Endothelial cell of umbilical vein (primary cell): ENCODE measurements around the gene SDC1. TPM values are rescaled to one million over a fixed set of nuclear protein-coding genes. Genes with fewer than 3 reads are reported as not detected.

ENCODE experiments used
- BruUV-seq: library from RNA; stranded (reverse); fragments of 400-500 nt; replicated peaks from 2 replicates; lab custom pipeline; 2021; lab: Mats Ljungman, UMichigan
- CTCF ChIA-PET: fragments of 300-600, 350-600 bp; sonication (Branson Sonifier 250); formaldehyde crosslinking; loops from one replicate; lab custom pipeline; 2021; ENCODE audit warnings: antibody characterized with exemption, inconsistent platforms; lab: Charles Lee
- POLR2A ChIA-PET: fragments of 300-600, 350-600 bp; sonication (Branson Sonifier 250); formaldehyde crosslinking; loops from one replicate; lab custom pipeline; 2021; ENCODE audit warnings: antibody characterized with exemption, inconsistent platforms; lab: Charles Lee
- DNase-seq: peaks from one replicate; pipeline ENCODE4 v3.0.0-alpha.2; 2011; ENCODE audit warnings: low read depth, low spot score
- FAIRE-seq: peaks from 2 replicates; lab custom pipeline; 2011; peaks lifted over from hg19 to GRCh38; lab: Jason Lieb, UNC
- H2AFZ ChIP-seq: 2 replicates; pipeline ENCODE4 v1.6.0; 2012; ENCODE audit warnings: low read depth, low read length, control low read depth, inconsistent platforms
- H3K27ac ChIP-seq: 2 replicates; pipeline ENCODE4 v1.5.1; 2011; ENCODE audit warnings: low read depth, mild to moderate bottlenecking, control low read depth, low read length, moderate library complexity; ENCODE audit not compliant: insufficient read depth
- H3K27me3 ChIP-seq, 2 experiments: 2 replicates each; pipeline versions ENCODE4 v1.6.0 to v1.6.1; 2011; ENCODE audit warnings: low read length in 2 of 2, mixed read lengths in 1 of 2; ENCODE audit not compliant: control insufficient read depth in 2 of 2, insufficient read depth in 2 of 2
- H3K36me3 ChIP-seq, 2 experiments: 2 replicates in 1 of 2; 3 replicates in 1 of 2; pipeline ENCODE4 v1.5.1; 2011; ENCODE audit warnings: low read length in 2 of 2, mild to moderate bottlenecking in 1 of 2, moderate library complexity in 1 of 2; ENCODE audit not compliant: control insufficient read depth in 2 of 2, insufficient read depth in 2 of 2; ENCODE audit errors: extremely low read depth in 1 of 2
- H3K4me1 ChIP-seq: 3 replicates; pipeline ENCODE4 v1.5.1; 2011; ENCODE audit warnings: mild to moderate bottlenecking, low read length; ENCODE audit not compliant: control insufficient read depth, insufficient read depth; ENCODE audit errors: extremely low read depth
- H3K4me2 ChIP-seq: 2 replicates; pipeline ENCODE4 v1.6.1; 2011; ENCODE audit warnings: low read length, control low read depth, mixed read lengths; ENCODE audit not compliant: insufficient read depth
- H3K4me3 ChIP-seq, 3 experiments: fragments of 200-600 bp in 1 of 3; sonication (generic), shearing (Covaris generic) in 1 of 3; replicated peaks in 1 of 3; 2 replicates each; pipeline ENCODE4 v1.5.1; 2011 to 2016; ENCODE audit warnings: control low read depth in 3 of 3, low read length in 3 of 3, mild to moderate bottlenecking in 2 of 3, inconsistent platforms in 1 of 3, low read depth in 1 of 3, moderate library complexity in 1 of 3; ENCODE audit not compliant: insufficient read depth in 1 of 3
- H3K79me2 ChIP-seq: 2 replicates; pipeline ENCODE4 v1.6.0; 2012; ENCODE audit warnings: low read length, inconsistent platforms; ENCODE audit not compliant: control insufficient read depth, insufficient read depth
- H3K9ac ChIP-seq: replicated peaks from 2 replicates; pipeline ENCODE3; 2011; ENCODE audit warnings: low read length, control low read depth; ENCODE audit not compliant: insufficient read depth; ENCODE audit errors: extremely low read depth
- H3K9me1 ChIP-seq: replicated peaks from 3 replicates; pipeline ENCODE4 v1.6.0; 2011; ENCODE audit warnings: mild to moderate bottlenecking, low read length; ENCODE audit not compliant: control insufficient read depth, insufficient read depth; ENCODE audit errors: extremely low read depth
- H3K9me3 ChIP-seq: replicated peaks from 2 replicates; pipeline ENCODE4 v1.5.1; 2012; ENCODE audit warnings: low read length, inconsistent platforms; ENCODE audit not compliant: control insufficient read depth, insufficient read depth
- H4K20me1 ChIP-seq: replicated peaks from 2 replicates; pipeline ENCODE3; 2011; ENCODE audit warnings: mild to moderate bottlenecking, low read length; ENCODE audit not compliant: control insufficient read depth, insufficient read depth; ENCODE audit errors: extremely low read depth
- FOS ChIP-seq: IDR thresholded peaks from 2 replicates; pipeline ENCODE4 v1.6.1; 2011; ENCODE audit warnings: mild to moderate bottlenecking, low read length, moderate library complexity, borderline replicate concordance; ENCODE audit not compliant: insufficient read depth
- GATA2 ChIP-seq: IDR thresholded peaks from 2 replicates; pipeline ENCODE4 v1.7.0; 2011; ENCODE audit warnings: low read depth, mild to moderate bottlenecking, moderate library complexity, mixed read lengths, low read length; ENCODE audit not compliant: insufficient read length, insufficient read depth
- JUN ChIP-seq: IDR thresholded peaks from 2 replicates; pipeline ENCODE4 v1.6.1; 2011; ENCODE audit warnings: borderline replicate concordance, low read depth; ENCODE audit not compliant: insufficient read length, insufficient read depth
- MYC ChIP-seq: IDR thresholded peaks from one replicate; pipeline ENCODE4 v1.6.1; 2011; ENCODE audit warnings: mild to moderate bottlenecking, low read depth, low read length
- POLR2A ChIP-seq: IDR thresholded peaks from 2 replicates; pipeline ENCODE4 v1.6.1; 2012; ENCODE audit warnings: low read depth, mild to moderate bottlenecking, control low read depth, low read length
- POLR2AphosphoS5 ChIP-seq: IDR thresholded peaks from 2 replicates; pipeline ENCODE4 v1.6.1; 2012; ENCODE audit warnings: low read depth, mild to moderate bottlenecking, control low read depth, low read length, moderate library complexity; ENCODE audit not compliant: insufficient read depth
- dilution Hi-C: fragments of 300-500 bp; cut with MboI; formaldehyde crosslinking; loops from one replicate; pipeline ENCODE4 v1.15.0; 2019; ENCODE audit warnings: low sequenced_read_pairs; ENCODE audit not compliant: extremely low pct_ligation_motif_present
- intact Hi-C: fragments of 100-400 bp; cut with micrococcal nuclease; formaldehyde crosslinking; loops from one replicate; pipeline ENCODE4 v1.10.0; 2022
- polyA plus RNA-seq, 4 experiments: library from polyadenylated mRNA; depleted of rRNA in 3 of 4; stranded (reverse) in 3 of 4; unstranded in 1 of 4; fragments of >200 nt; gene quantifications; 2 replicates each; pipeline versions ENCODE4 v1.2.1 to v1.2.3, GENCODE V29; 2011 to 2012; ENCODE audit warnings: missing spikeins in 1 of 4
- total RNA-seq: library from RNA; stranded (reverse); gene quantifications from 2 replicates; pipeline ENCODE4 v1.2.3, GENCODE V29; 2021
- TF ChIP-seq, protein P1 (sequence below), 2 donors: IDR thresholded peaks; 1 replicate in 1 of 2; 2 replicates in 1 of 2; pipeline ENCODE4 v1.5.1; 2011; ENCODE audit warnings: low read length in 2 of 2, mild to moderate bottlenecking in 2 of 2, moderate library complexity in 2 of 2, control low read depth in 1 of 2, inconsistent platforms in 1 of 2, low read depth in 1 of 2; ENCODE audit not compliant: insufficient read depth in 1 of 2; ENCODE audit errors: extremely low read depth in 1 of 2
- TF ChIP-seq, protein P2 (sequence below): IDR thresholded peaks from 2 replicates; pipeline ENCODE4 v1.6.1; 2011; ENCODE audit not compliant: insufficient read depth, insufficient read length

The SDC1 gene
- total and polyA plus RNA-seq, 2 donors (not counting 3 experiments of a cell fraction or from before 2014, with no cell fraction given), result 3.2 to 4.0 TPM

DNA sequence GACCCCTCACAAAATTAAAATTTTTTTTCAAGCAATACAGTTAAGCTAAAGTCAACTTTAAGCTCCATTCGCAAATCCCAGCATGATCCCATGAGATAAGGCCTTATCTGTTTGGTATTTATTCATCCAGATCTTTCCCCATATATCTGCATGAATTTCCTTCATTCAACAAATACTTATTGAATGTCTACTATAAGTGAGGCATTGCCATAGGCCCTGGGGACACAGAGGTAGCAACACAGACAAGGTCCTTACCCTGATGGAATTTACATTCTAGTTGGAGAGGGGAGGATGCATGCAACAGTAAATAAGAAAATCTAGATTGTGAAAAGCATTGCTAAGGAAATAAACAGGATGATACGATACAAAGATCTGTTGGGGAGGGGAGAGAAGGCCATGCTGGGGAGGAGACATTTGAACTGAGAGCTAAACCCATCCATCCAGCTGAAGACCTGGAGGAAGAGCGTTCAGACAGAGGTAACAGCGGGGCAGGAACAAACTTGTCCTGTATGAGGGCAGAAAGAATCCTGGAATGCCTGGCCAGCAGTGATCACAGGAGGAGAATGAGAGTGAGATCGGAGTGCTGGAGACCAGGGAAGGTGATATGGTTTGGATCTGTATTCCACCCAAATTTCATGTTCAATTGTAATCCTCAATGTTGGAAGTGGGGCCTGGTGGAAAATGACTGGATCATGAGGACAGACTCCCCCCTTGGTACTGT is 71.6 kb downstream of the SDC1 start:
- no peaks in the 10 kb centered on the region for H4K20me1 ChIP-seq
- H3K4me3 ChIP-seq, result no peak overlapping the region
- DNase-seq (no peak), FAIRE-seq (no peak)
- ChIA-PET POLR2A (no interaction called here), CTCF (no interaction called here)
- dilution Hi-C loops, result no loop called here
- no peaks in the 10 kb centered on the region for H3K36me3 ChIP-seq
- no peak overlapping the region for H3K4me2 ChIP-seq
- H3K9me3 ChIP-seq, result no peaks in the 10 kb centered on the region
- H3K9me1 ChIP-seq, result no peaks in the 10 kb centered on the region
- no peak overlapping the region for H2AFZ ChIP-seq
- peaks cover 0 to 3% of the 10 kb centered on the region in 2 experiments for H3K27me3 ChIP-seq
- no TSS peak for BruUV-seq
- intact Hi-C loops, result no loop called here
- H3K79me2 ChIP-seq, result no peaks in the 10 kb centered on the region
- no peak overlapping the region for H3K9ac ChIP-seq
- H3K4me1 ChIP-seq, result peaks cover 17% of the 10 kb centered on the region
- TF ChIP-seq, protein P1, sequence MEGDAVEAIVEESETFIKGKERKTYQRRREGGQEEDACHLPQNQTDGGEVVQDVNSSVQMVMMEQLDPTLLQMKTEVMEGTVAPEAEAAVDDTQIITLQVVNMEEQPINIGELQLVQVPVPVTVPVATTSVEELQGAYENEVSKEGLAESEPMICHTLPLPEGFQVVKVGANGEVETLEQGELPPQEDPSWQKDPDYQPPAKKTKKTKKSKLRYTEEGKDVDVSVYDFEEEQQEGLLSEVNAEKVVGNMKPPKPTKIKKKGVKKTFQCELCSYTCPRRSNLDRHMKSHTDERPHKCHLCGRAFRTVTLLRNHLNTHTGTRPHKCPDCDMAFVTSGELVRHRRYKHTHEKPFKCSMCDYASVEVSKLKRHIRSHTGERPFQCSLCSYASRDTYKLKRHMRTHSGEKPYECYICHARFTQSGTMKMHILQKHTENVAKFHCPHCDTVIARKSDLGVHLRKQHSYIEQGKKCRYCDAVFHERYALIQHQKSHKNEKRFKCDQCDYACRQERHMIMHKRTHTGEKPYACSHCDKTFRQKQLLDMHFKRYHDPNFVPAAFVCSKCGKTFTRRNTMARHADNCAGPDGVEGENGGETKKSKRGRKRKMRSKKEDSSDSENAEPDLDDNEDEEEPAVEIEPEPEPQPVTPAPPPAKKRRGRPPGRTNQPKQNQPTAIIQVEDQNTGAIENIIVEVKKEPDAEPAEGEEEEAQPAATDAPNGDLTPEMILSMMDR (IDR thresholded peaks at IDR 0.05; ENCODE audit: extremely low read depth in 1 of 2, insufficient read depth in 1 of 2, low read depth in 1 of 2, low read length in 2 of 2), result no peak
- TF ChIP-seq, protein P2, sequence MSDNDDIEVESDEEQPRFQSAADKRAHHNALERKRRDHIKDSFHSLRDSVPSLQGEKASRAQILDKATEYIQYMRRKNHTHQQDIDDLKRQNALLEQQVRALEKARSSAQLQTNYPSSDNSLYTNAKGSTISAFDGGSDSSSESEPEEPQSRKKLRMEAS, result no peak
- TF ChIP-seq POLR2AphosphoS5 (no peak), JUN (no peak), MYC (no peak), POLR2A (no peak), FOS (no peak), GATA2 (no peak)
- no peak overlapping the region for H3K27ac ChIP-seq
